ENCODE results near the gene EXOC2.

The EXOC2 gene

DNA sequence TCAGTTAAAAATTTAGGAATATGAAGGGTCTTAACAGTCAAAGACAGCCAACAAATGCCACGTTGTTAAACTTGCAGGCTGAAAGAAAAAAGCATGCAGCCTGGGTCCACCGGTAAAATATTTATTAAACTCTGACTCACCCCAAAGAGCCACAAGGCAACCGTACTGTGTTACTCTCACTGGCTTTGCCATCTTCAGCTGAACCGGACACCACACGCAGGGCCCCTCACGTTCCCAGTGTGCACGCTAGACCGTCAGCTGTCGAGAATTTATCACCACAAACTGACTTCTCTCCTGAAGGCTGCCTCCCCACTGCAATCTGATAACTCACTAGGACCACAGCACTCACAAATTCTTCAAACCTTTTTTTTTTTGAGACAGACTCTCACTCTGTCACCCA lies 66.7 kb downstream of the EXOC2 start:
- no peak overlapping the region for H2AFZ ChIP-seq (ENCODE audit: low read depth)
- no peaks in the 10 kb centered on the region for H3K79me2 ChIP-seq (ENCODE audit: insufficient read depth, low read depth)
- no peaks in the 10 kb centered on the region for H3K27me3 ChIP-seq (ENCODE audit: insufficient read depth, low read depth)
- no peak overlapping the region for H3K4me3 ChIP-seq (IDR thresholded peaks at IDR 0.05; ENCODE audit: insufficient read depth, low read depth, low read length)
- no peaks in the 10 kb centered on the region for H4K20me1 ChIP-seq (ENCODE audit: insufficient read depth)
- no peaks in the 10 kb centered on the region for H3K4me1 ChIP-seq (ENCODE audit: low read depth, poor library complexity, severe bottlenecking)
- TF ChIP-seq, protein P1, sequence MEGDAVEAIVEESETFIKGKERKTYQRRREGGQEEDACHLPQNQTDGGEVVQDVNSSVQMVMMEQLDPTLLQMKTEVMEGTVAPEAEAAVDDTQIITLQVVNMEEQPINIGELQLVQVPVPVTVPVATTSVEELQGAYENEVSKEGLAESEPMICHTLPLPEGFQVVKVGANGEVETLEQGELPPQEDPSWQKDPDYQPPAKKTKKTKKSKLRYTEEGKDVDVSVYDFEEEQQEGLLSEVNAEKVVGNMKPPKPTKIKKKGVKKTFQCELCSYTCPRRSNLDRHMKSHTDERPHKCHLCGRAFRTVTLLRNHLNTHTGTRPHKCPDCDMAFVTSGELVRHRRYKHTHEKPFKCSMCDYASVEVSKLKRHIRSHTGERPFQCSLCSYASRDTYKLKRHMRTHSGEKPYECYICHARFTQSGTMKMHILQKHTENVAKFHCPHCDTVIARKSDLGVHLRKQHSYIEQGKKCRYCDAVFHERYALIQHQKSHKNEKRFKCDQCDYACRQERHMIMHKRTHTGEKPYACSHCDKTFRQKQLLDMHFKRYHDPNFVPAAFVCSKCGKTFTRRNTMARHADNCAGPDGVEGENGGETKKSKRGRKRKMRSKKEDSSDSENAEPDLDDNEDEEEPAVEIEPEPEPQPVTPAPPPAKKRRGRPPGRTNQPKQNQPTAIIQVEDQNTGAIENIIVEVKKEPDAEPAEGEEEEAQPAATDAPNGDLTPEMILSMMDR (conservative IDR thresholded peaks at IDR 0.05; ENCODE audit: low read depth, low read length), result no peak
- no peaks in the 10 kb centered on the region for H3K36me3 ChIP-seq (ENCODE audit: insufficient read depth)
- H3K9ac ChIP-seq, result no peak overlapping the region
- no peak overlapping the region for H3K27ac ChIP-seq
- H3K4me2 ChIP-seq, result no peak overlapping the region

GRCh38 chr6:624979-625378 lies 68.0 kb downstream of the EXOC2 start:
- H3K27ac ChIP-seq, result no peak overlapping the region
- TF ChIP-seq, protein P1 (conservative IDR thresholded peaks at IDR 0.05; ENCODE audit: low read depth, low read length), result no peak
- H3K27me3 ChIP-seq (ENCODE audit: insufficient read depth, low read depth), result no peaks in the 10 kb centered on the region
- H3K4me2 ChIP-seq, result no peak overlapping the region
- no peak overlapping the region for H3K9ac ChIP-seq
- H3K4me1 ChIP-seq (ENCODE audit: low read depth, poor library complexity, severe bottlenecking), result no peaks in the 10 kb centered on the region
- H3K79me2 ChIP-seq (ENCODE audit: insufficient read depth, low read depth), result no peaks in the 10 kb centered on the region
- no peak overlapping the region for H2AFZ ChIP-seq (ENCODE audit: low read depth)
- no peaks in the 10 kb centered on the region for H4K20me1 ChIP-seq (ENCODE audit: insufficient read depth)
- no peak overlapping the region for H3K4me3 ChIP-seq (IDR thresholded peaks at IDR 0.05; ENCODE audit: insufficient read depth, low read depth, low read length)
- H3K36me3 ChIP-seq (ENCODE audit: insufficient read depth), result no peaks in the 10 kb centered on the region

DNA sequence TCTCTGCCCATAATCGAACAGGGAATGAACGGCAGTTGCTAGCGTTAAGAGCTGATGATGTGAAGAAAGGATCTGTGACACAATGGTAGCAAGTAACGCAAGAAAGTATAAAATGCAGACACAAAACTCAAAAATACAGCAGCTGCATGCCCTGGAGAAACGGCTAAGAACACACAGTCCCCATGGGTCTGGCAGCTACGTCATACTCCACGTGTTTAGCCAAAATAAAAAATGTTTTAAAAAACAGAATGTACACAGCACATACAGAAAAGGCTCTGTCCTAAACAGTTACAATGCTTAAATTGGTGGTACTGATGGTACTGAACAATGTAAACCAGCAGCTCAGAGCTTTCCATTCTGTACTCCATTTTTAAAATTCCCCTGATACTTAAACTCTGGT lies 70.5 kb downstream of the EXOC2 start:
- H3K4me3 ChIP-seq (IDR thresholded peaks at IDR 0.05; ENCODE audit: insufficient read depth, low read depth, low read length), result no peak overlapping the region
- TF ChIP-seq, protein P1 (conservative IDR thresholded peaks at IDR 0.05; ENCODE audit: low read depth, low read length), result no peak
- no peaks in the 10 kb centered on the region for H3K36me3 ChIP-seq (ENCODE audit: insufficient read depth)
- no peaks in the 10 kb centered on the region for H3K79me2 ChIP-seq (ENCODE audit: insufficient read depth, low read depth)
- no peaks in the 10 kb centered on the region for H4K20me1 ChIP-seq (ENCODE audit: insufficient read depth)
- no peak overlapping the region for H3K27ac ChIP-seq
- H3K9ac ChIP-seq, result no peak overlapping the region
- no peaks in the 10 kb centered on the region for H3K4me1 ChIP-seq (ENCODE audit: low read depth, poor library complexity, severe bottlenecking)
- no peaks in the 10 kb centered on the region for H3K27me3 ChIP-seq (ENCODE audit: insufficient read depth, low read depth)
- no peak overlapping the region for H2AFZ ChIP-seq (ENCODE audit: low read depth)
- H3K4me2 ChIP-seq, result no peak overlapping the region

GRCh38 chr6:621931-622330 lies 71.0 kb downstream of the EXOC2 start:
- Histone ChIP-seq H2AFZ (ENCODE audit: low read depth) (no peak overlapping the region), H3K27ac (no peak overlapping the region), H3K36me3 (ENCODE audit: insufficient read depth) (no peaks in the 10 kb centered on the region)

More at GRCh38 chr6:621931-622330, 71.0 kb downstream of the EXOC2 start:
- no peak overlapping the region for H3K9ac ChIP-seq
- TF ChIP-seq, protein P1 (conservative IDR thresholded peaks at IDR 0.05; ENCODE audit: low read depth, low read length), result no peak
- no peaks in the 10 kb centered on the region for H4K20me1 ChIP-seq (ENCODE audit: insufficient read depth)
- H3K4me1 ChIP-seq (ENCODE audit: low read depth, poor library complexity, severe bottlenecking), result no peaks in the 10 kb centered on the region
- H3K4me2 ChIP-seq, result no peak overlapping the region
- H3K27me3 ChIP-seq (ENCODE audit: insufficient read depth, low read depth), result no peaks in the 10 kb centered on the region
- no peak overlapping the region for H3K4me3 ChIP-seq (IDR thresholded peaks at IDR 0.05; ENCODE audit: insufficient read depth, low read depth, low read length)
- H3K79me2 ChIP-seq (ENCODE audit: insufficient read depth, low read depth), result no peaks in the 10 kb centered on the region

All from KMS-11 (cell line).